Keratinocyte (primary cell): ENCODE results near the gene HOMEZ. TPM values are rescaled to one million over a fixed set of nuclear protein-coding genes. Genes with fewer than 3 reads are reported as not detected.
"Not testable (repeated sequence)": the region's sequence is repeated elsewhere in the genome, so short reads cannot be mapped to it uniquely, and the experiment has no call there.

Experiments used
- DNase-seq: peaks from one replicate; pipeline ENCODE4 v3.0.0-alpha.2; 2011; ENCODE audit warnings: low read depth, missing footprints, low spot score
- FAIRE-seq: peaks from 2 replicates; lab custom pipeline; 2011; peaks lifted over from hg19 to GRCh38; lab: Jason Lieb, UNC
- H2AFZ ChIP-seq: 2 replicates; pipeline ENCODE4 v1.6.0; 2012; ENCODE audit warnings: low read length, control low read depth, inconsistent platforms; ENCODE audit not compliant: control insufficient read depth
- H3K27ac ChIP-seq: 2 replicates; pipeline ENCODE4 v1.5.1; 2011; ENCODE audit warnings: low read length; ENCODE audit not compliant: control insufficient read depth, insufficient read depth
- H3K27me3 ChIP-seq: 3 replicates; pipeline ENCODE4 v1.6.0; 2011; ENCODE audit warnings: low read length; ENCODE audit not compliant: control insufficient read depth, insufficient read depth; ENCODE audit errors: extremely low read depth
- H3K36me3 ChIP-seq, 2 experiments: 2 replicates in 1 of 2; 3 replicates in 1 of 2; pipeline ENCODE4 v1.5.1; 2011; ENCODE audit warnings: low read length in 2 of 2, mild to moderate bottlenecking in 1 of 2; ENCODE audit not compliant: control insufficient read depth in 2 of 2, insufficient read depth in 2 of 2; ENCODE audit errors: extremely low read depth in 1 of 2
- H3K4me1 ChIP-seq: 3 replicates; pipeline ENCODE4 v1.5.1; 2011; ENCODE audit warnings: low read length; ENCODE audit not compliant: control insufficient read depth, insufficient read depth; ENCODE audit errors: extremely low read depth
- H3K4me2 ChIP-seq: 3 replicates; pipeline ENCODE4 v1.6.0; 2011; ENCODE audit warnings: low read depth, low read length; ENCODE audit not compliant: control insufficient read depth, insufficient read depth; ENCODE audit errors: extremely low read depth
- H3K4me3 ChIP-seq, 3 experiments: fragments of 200-600 bp in 1 of 3; sonication (generic) in 1 of 3; 2 replicates in 2 of 3; 3 replicates in 1 of 3; pipeline ENCODE4 v1.5.1; 2011 to 2016; ENCODE audit warnings: low read length in 3 of 3, mild to moderate bottlenecking in 3 of 3, control low read depth in 2 of 3, inconsistent platforms in 1 of 3, low read depth in 1 of 3, mixed read lengths in 1 of 3, mixed run types in 1 of 3, moderate library complexity in 1 of 3; ENCODE audit not compliant: control insufficient read depth in 2 of 3, insufficient read depth in 2 of 3; ENCODE audit errors: extremely low read depth in 1 of 3
- H3K79me2 ChIP-seq: 2 replicates; pipeline ENCODE4 v1.6.0; 2012; ENCODE audit warnings: low read length; ENCODE audit not compliant: control insufficient read depth, insufficient read depth
- H3K9ac ChIP-seq: 3 replicates; pipeline ENCODE4 v1.6.0; 2011; ENCODE audit warnings: low read length; ENCODE audit not compliant: control insufficient read depth, insufficient read depth; ENCODE audit errors: extremely low read depth
- H3K9me1 ChIP-seq: 3 replicates; pipeline ENCODE4 v1.6.0; 2011; ENCODE audit warnings: low read length; ENCODE audit not compliant: control insufficient read depth, insufficient read depth; ENCODE audit errors: extremely low read depth
- H3K9me3 ChIP-seq: 2 replicates; pipeline ENCODE4 v1.5.1; 2012; ENCODE audit warnings: low read depth, low read length; ENCODE audit not compliant: control insufficient read depth
- H4K20me1 ChIP-seq: 3 replicates; pipeline ENCODE4 v1.6.0; 2011; ENCODE audit warnings: low read length; ENCODE audit not compliant: control insufficient read depth, insufficient read depth; ENCODE audit errors: extremely low read depth
- EZH2 ChIP-seq: IDR thresholded peaks from one replicate; pipeline ENCODE4 v1.6.1; 2012; ENCODE audit warnings: inconsistent platforms, mild to moderate bottlenecking, low read length, moderate library complexity
- dilution Hi-C: fragments of 300-500 bp; cut with MboI; formaldehyde crosslinking; loops from one replicate; pipeline ENCODE4 v1.7.0; 2020; ENCODE audit warnings: low sequenced_read_pairs; ENCODE audit not compliant: extremely low pct_ligation_motif_present
- polyA plus RNA-seq, 5 experiments: library from polyadenylated mRNA; depleted of rRNA in 3 of 5; stranded (reverse) in 3 of 5; stranded (forward) in 1 of 5; unstranded in 1 of 5; fragments of >200 nt; gene quantifications; 1 replicate in 1 of 5; 2 replicates in 3 of 5; 3 replicates in 1 of 5; pipeline versions ENCODE4 v1.2.1 to v1.2.3, GENCODE V29; 2011 to 2012; ENCODE audit warnings: missing spikeins in 2 of 5, low read depth in 1 of 5, low replicate concordance in 1 of 5
- TF ChIP-seq, protein P1 (sequence below), 3 experiments: IDR thresholded peaks in 1 of 3; conservative IDR thresholded peaks in 1 of 3; optimal IDR thresholded peaks in 1 of 3; 2 replicates in 2 of 3; 3 replicates in 1 of 3; pipeline versions ENCODE3 to v1.5.1; 2011; ENCODE audit warnings: low read length in 3 of 3, mild to moderate bottlenecking in 3 of 3, moderate library complexity in 2 of 3, control low read depth in 1 of 3, inconsistent platforms in 1 of 3; ENCODE audit not compliant: insufficient read depth in 2 of 3; ENCODE audit errors: extremely low read depth in 1 of 3

HOMEZ gene
- polyA plus RNA-seq, 1 donor (not counting 4 experiments of a cell fraction or from before 2014, with no cell fraction given), result 31.9 TPM

GRCh38 chr14:23281247-23281646, 4.7 kb downstream of the HOMEZ start:
- H3K27ac ChIP-seq, result no peak overlapping the region
- dilution Hi-C loops, result no loop called here
- no peak for FAIRE-seq

DNA sequence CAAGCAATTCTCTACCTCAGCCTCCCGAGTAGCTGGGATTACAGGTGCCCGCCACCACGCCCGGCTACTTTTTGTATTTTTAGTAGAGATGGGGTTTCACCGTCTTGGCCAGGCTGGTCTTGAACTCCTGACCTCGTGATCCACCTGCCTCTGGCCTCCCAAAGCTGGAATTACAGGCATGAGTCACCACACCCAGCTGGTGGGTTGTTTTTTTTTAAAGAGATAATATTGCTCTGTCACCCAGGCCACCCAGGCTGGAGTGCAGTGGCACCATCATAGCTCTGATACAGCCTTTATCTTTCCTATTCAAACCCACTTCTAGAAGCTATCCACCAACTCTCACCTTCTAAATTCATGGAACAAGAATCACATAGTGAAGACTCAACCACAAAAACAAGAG, 8.0 kb downstream of the HOMEZ start:
- H3K4me1 ChIP-seq, H4K20me1 ChIP-seq, H3K27me3 ChIP-seq, FAIRE-seq, H2AFZ ChIP-seq, H3K9me1 ChIP-seq, H3K9ac ChIP-seq, H3K4me3 ChIP-seq, dilution Hi-C loops, H3K4me2 ChIP-seq, H3K9me3 ChIP-seq, H3K27ac ChIP-seq, DNase-seq: not testable (repeated sequence)
- peaks cover 26% of the 10 kb centered on the region for H3K79me2 ChIP-seq
- peaks cover 15% of the 10 kb centered on the region in 2 experiments for H3K36me3 ChIP-seq

More at GRCh38 chr14:23281247-23281646, 4.7 kb downstream of the HOMEZ start:
- no peak overlapping the region for H3K4me2 ChIP-seq
- H3K4me1 ChIP-seq, result peaks cover 6% of the 10 kb centered on the region
- H3K4me3 ChIP-seq, result no peak overlapping the region
- no peaks in the 10 kb centered on the region for H3K9me1 ChIP-seq
- H2AFZ ChIP-seq, result no peak overlapping the region
- H3K36me3 ChIP-seq, result peaks cover 10 to 14% of the 10 kb centered on the region in 2 experiments
- TF ChIP-seq, protein P1, sequence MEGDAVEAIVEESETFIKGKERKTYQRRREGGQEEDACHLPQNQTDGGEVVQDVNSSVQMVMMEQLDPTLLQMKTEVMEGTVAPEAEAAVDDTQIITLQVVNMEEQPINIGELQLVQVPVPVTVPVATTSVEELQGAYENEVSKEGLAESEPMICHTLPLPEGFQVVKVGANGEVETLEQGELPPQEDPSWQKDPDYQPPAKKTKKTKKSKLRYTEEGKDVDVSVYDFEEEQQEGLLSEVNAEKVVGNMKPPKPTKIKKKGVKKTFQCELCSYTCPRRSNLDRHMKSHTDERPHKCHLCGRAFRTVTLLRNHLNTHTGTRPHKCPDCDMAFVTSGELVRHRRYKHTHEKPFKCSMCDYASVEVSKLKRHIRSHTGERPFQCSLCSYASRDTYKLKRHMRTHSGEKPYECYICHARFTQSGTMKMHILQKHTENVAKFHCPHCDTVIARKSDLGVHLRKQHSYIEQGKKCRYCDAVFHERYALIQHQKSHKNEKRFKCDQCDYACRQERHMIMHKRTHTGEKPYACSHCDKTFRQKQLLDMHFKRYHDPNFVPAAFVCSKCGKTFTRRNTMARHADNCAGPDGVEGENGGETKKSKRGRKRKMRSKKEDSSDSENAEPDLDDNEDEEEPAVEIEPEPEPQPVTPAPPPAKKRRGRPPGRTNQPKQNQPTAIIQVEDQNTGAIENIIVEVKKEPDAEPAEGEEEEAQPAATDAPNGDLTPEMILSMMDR (optimal IDR thresholded peaks at IDR 0.05 in 1 of 3, IDR thresholded peaks at IDR 0.05 in 1 of 3, conservative IDR thresholded peaks at IDR 0.05 in 1 of 3; ENCODE audit: extremely low read depth in 1 of 3, insufficient read depth in 2 of 3, low read length in 3 of 3), result no peak
- TF ChIP-seq EZH2, result no peak
- no peaks in the 10 kb centered on the region for H3K27me3 ChIP-seq
- H3K79me2 ChIP-seq, result peaks cover 52% of the 10 kb centered on the region
- H3K9me3 ChIP-seq, result no peaks in the 10 kb centered on the region
- H4K20me1 ChIP-seq, result no peaks in the 10 kb centered on the region
- H3K9ac ChIP-seq, result no peak overlapping the region
- no peak for DNase-seq

GRCh38 chr14:23277189-23277588, 8.7 kb downstream of the HOMEZ start:
- no peak for DNase-seq
- dilution Hi-C loops, result no loop called here

More at GRCh38 chr14:23277189-23277588, 8.7 kb downstream of the HOMEZ start:
- Histone ChIP-seq H3K9me3 (no peaks in the 10 kb centered on the region), H3K9me1 (no peaks in the 10 kb centered on the region), H3K36me3 (peaks cover 13 to 14% of the 10 kb centered on the region in 2 experiments), H2AFZ (no peak overlapping the region), H3K4me1 (no peaks in the 10 kb centered on the region), H3K4me3 (no peak overlapping the region), H3K79me2 (peaks cover 18% of the 10 kb centered on the region), H3K27me3 (no peaks in the 10 kb centered on the region), H3K4me2 (no peak overlapping the region), H3K9ac (no peak overlapping the region), H3K27ac (no peak overlapping the region), H4K20me1 (no peaks in the 10 kb centered on the region)
- TF ChIP-seq, protein P1 (optimal IDR thresholded peaks at IDR 0.05 in 1 of 3, IDR thresholded peaks at IDR 0.05 in 1 of 3, conservative IDR thresholded peaks at IDR 0.05 in 1 of 3; ENCODE audit: extremely low read depth in 1 of 3, insufficient read depth in 2 of 3, low read length in 3 of 3), result no peak
- no peak for TF ChIP-seq EZH2
- FAIRE-seq, result no peak
